Endothelial cell of umbilical vein (primary cell): Measurements from ENCODE around the gene ERGIC1.

Experiments
- CTCF ChIP-seq, 2 donors: IDR thresholded peaks; 1 replicate in 1 of 2; 2 replicates in 1 of 2; pipeline ENCODE4 v1.5.1; 2011; ENCODE audit warnings: low read length in 2 of 2, mild to moderate bottlenecking in 2 of 2, moderate library complexity in 2 of 2, control low read depth in 1 of 2, inconsistent platforms in 1 of 2, low read depth in 1 of 2; ENCODE audit not compliant: insufficient read depth in 1 of 2; ENCODE audit errors: extremely low read depth in 1 of 2
- EZH2 ChIP-seq: IDR thresholded peaks from 2 replicates; pipeline ENCODE4 v1.6.1; 2012; ENCODE audit warnings: borderline replicate concordance, low read depth, mild to moderate bottlenecking, moderate library complexity, low read length, inconsistent platforms; ENCODE audit not compliant: severe bottlenecking
- FOS ChIP-seq: IDR thresholded peaks from 2 replicates; pipeline ENCODE4 v1.6.1; 2011; ENCODE audit warnings: mild to moderate bottlenecking, low read length, moderate library complexity, borderline replicate concordance; ENCODE audit not compliant: insufficient read depth
- GATA2 ChIP-seq: IDR thresholded peaks from 2 replicates; pipeline ENCODE4 v1.7.0; 2011; ENCODE audit warnings: low read depth, mild to moderate bottlenecking, moderate library complexity, mixed read lengths, low read length; ENCODE audit not compliant: insufficient read length, insufficient read depth
- MAX ChIP-seq: IDR thresholded peaks from 2 replicates; pipeline ENCODE4 v1.6.1; 2011; ENCODE audit not compliant: insufficient read depth, insufficient read length
- MYC ChIP-seq: IDR thresholded peaks from one replicate; pipeline ENCODE4 v1.6.1; 2011; ENCODE audit warnings: mild to moderate bottlenecking, low read depth, low read length
- POLR2A ChIP-seq: IDR thresholded peaks from 2 replicates; pipeline ENCODE4 v1.6.1; 2012; ENCODE audit warnings: low read depth, mild to moderate bottlenecking, control low read depth, low read length

- TF ChIP-seq MAX (no peak), CTCF (IDR thresholded peaks at IDR 0.05; ENCODE audit: extremely low read depth in 1 of 2, insufficient read depth in 1 of 2, low read depth in 1 of 2, low read length in 2 of 2) (no peak), POLR2A (no peak), MYC (no peak), FOS (no peak), EZH2 (no peak), GATA2 (no peak)
Observed at GRCh38 chr5:172786736-172787462, 47.2 kb upstream of the ERGIC1 start.
